NCI-H2171 treated with DMSO at 0.1 percent for 48 hours (cell line): Measurements from ENCODE around the gene CHRND.
A peak's percentile ranks its signal among the peaks of the same experiment; 100 is the strongest.

Experiments used
- DNase-seq: peaks from one replicate; lab custom pipeline; 2025; lab: John Stamatoyannopoulos, UW

CHRND gene

GRCh38 chr2:232504438-232504837 is 21.5 kb upstream of the CHRND start:
- no peak for DNase-seq

DNA sequence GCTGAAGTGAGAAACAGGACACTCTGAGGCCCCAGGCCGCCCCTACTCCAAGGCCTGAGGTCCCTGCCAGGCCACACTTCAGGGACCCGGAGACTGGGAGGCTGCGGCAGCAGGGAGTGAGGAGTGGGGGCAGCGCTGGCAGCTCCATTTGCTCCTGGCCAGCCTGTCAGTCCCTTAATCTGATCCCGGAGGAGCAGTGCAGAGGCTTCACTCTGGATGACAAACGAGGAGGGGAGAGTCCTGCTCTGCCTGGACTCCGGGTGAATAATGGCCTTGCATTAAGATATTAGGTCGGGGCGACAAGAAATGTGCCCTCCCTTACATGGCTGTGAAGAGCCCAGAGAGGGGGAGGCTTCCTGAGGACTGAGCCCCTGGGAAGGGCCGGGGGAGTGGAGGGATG is 20.1 kb upstream of the CHRND start:
- no peak for DNase-seq

- no peak for DNase-seq
These were observed 19.3 kb upstream of the CHRND start for GRCh38 chr2:232506709-232507108.

DNA sequence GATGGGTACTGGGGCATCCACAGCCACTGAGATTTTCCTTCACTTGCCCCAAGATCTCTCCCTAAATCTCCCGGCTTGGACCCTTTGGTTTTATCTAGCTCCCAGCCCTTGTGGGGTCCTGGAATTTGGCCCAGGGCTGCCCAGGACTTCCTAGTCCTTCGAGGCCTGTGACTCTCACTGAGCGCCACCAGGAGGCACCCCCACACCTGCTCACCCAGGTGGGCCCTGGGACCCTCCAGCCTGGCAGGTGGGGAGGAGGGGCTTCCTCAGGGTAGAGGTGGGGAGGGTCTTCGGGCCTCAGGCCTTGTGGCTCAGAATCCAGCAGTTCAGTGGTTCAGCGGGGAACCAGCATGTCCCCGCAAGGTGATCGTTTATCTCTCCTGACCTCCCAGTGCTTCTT is 17.7 kb upstream of the CHRND start:
- no peak for DNase-seq

DNA sequence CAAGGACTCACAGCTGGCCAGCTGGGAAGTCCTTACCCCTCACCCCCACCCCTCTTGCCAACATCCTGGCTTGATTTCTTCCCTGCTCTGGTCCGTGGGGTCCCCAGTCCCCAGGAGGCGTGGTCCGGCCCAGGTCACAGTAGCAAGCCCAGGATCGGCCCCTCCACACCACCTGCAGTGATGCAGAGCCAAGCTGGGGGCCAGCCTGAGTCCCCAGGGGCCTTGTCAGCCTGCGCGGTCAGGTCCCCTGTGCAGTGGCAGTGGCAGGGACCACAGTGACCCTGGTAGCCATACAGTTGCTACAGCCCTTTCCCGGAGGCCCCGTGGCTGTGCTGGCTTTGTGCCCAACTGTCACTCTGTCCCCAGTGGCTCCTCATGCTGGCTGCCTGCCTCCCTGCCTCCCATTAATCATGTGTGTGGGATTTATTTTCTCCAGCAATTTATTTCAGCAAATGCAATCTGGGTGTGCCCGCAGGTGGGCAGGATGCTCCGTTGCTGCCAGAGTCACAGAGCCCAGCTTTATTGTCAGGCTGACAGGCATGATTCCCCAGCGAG is 14.5 kb upstream of the CHRND start:
- DNase-seq = peak; percentile 34

DNA sequence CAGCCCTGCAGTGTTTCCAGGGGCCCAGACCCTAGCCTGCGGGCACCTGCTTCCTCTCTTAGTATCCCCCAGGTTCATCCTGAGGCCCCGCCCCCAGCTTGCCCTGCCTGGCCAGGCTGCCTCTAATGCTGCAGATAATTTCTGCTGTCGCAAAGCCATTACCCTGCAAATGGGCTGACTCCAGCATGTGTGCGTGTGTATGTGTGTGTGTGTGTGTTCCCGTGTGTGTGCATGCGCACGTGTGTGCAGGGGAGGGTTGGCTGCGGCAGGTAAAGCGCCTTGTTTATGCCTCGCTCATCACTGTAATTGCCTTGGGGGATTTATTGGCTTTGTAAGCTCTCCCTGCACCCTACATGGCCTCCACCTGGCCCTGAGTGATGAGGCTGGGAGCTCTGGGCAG is 13.4 kb upstream of the CHRND start:
- no peak for DNase-seq

- no peak for DNase-seq
These were observed 12.6 kb upstream of the CHRND start for GRCh38 chr2:232513353-232513752.

GRCh38 chr2:232515639-232516038 is 10.3 kb upstream of the CHRND start:
- no peak for DNase-seq

GRCh38 chr2:232516551-232516950 is 9.4 kb upstream of the CHRND start:
- DNase-seq = no peak

DNA sequence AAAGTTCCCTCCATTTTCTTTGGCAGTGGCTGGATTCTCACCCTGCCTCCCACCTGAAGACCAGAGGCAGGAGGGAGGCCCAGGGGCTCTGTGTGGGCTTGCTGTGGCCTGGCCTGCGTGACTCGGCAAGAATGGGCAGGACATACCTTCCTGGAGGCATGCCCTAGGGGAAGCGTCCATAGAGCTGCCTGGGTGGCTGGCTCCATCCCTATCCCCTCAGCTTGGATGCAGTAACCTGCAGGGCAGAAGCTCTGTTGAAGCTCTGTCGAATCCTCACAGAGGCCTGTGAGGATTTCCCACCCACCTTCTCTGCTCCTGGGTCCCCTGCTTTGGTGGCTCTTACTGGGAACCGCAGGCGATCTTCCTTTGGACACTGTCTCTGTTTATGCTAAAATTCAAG is 7.1 kb upstream of the CHRND start:
- DNase-seq = no peak

GRCh38 chr2:232519581-232520438 is 6.2 kb upstream of the CHRND start, which contains the start of gene PRSS56:
TSS of gene PRSS56 (plus strand) at chr2:232520388. CDS start at chr2:232520599, 211 bp downstream.
- no peak for DNase-seq

GRCh38 chr2:232520489-232520888 is 5.5 kb upstream of the CHRND start:
- DNase-seq = no peak

DNA sequence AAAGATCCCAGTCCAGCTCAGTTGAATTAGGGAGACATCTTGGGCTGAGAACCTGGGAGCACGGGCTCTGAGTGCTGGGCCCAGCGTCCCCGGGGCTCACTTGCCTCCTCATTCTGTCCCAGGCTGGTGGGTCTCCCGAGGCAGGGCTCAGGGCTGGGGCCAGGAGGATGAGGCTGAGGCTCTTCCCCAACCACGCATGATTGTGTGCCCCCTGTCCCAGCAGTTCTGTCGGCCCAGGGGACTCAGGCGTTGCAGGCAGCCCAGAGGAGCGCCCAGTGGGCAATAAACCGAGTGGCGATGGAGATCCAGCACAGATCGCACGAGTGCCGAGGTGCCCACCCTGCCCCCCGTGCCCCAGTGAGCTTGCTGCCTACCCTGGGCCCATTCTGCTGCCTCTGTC is 4.9 kb upstream of the CHRND start:
- no peak for DNase-seq

DNA sequence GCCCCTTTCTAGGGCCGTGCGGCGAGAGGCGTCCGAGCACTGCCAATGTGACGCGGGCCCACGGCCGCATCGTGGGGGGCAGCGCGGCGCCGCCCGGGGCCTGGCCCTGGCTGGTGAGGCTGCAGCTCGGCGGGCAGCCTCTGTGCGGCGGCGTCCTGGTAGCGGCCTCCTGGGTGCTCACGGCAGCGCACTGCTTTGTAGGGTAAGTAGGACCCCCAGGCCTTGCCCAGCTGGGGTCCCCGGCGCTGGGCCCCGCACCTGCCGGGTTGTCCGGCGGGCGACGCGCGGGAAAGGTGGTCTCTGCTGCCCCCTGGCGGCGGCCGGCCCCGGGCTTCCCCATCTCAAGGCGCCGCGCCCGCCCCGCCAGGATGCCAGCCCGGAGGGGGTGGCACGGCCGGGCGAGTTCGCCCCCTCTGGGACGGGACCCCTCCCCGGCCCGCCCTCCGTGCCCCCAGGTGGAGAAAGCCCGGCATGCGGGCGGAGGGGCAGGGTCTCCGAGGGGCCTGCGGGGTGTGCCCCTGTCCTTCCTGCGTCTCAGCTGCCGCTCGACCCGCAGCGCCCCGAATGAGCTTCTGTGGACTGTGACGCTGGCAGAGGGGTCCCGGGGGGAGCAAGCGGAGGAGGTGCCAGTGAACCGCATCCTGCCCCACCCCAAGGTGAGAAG is 3.9 kb upstream of the CHRND start:
- DNase-seq = no peak

- DNase-seq = no peak
These were observed 3.1 kb upstream of the CHRND start for GRCh38 chr2:232522623-232523401.

DNA sequence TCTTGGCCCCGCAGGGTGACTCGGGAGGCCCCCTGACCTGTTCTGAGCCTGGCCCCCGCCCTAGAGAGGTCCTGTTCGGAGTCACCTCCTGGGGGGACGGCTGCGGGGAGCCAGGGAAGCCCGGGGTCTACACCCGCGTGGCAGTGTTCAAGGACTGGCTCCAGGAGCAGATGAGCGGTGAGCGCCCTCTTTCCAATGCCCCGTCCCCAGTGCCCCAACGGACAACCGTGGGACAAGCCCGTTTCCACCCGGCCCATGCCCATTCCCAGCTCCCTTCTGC is 2.6 kb upstream of the CHRND start:
- no peak for DNase-seq

GRCh38 chr2:232523682-232524597 is 2.0 kb upstream of the CHRND start:
- DNase-seq = peak; percentile 28

- no peak for DNase-seq
These were observed 1.2 kb upstream of the CHRND start for GRCh38 chr2:232524771-232525170.

DNA sequence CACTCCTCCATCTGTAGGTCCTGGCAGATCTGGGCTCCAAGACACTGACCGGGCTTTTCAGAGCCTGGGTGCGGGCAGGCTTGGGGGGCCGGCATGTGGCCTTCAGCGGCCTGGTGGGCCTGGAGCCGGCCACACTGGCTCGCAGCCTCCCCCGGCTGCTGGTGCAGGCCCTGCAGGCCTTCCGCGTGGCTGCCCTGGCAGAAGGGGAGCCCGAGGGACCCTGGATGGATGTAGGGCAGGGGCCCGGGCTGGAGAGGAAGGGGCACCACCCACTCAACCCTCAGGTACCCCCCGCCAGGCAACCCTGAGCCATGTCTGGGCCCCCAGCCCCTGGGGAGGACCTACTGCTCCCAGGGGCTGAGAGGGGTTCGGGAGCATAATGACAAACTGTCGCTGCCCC is 761 bp upstream of the CHRND start:
- no peak for DNase-seq

DNA sequence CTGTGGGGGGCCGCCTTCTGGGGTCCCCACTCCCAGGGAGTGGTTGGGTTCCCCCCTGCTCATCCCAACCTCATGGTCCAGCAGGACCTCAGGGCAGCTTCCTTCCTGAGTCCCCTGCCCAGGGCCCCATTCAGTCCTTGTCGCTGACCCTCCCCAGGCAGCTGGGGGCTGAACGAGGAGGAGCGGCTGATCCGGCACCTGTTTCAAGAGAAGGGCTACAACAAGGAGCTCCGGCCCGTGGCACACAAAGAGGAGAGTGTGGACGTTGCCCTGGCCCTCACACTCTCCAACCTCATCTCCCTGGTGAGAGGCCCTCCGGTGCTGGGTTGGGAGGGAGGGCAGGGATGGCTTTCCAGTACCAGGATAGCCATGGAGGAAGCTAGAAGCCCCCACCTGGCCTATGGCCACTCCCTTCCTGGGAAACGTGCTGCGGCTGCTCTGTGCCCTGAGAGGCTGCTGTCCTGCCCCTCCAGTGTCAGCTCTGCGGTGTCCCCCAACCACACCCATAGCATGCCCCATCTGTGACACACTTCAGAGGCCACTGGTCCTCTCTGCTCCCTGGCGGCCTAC is 497 bp downstream of the CHRND start:
- no peak for DNase-seq

DNA sequence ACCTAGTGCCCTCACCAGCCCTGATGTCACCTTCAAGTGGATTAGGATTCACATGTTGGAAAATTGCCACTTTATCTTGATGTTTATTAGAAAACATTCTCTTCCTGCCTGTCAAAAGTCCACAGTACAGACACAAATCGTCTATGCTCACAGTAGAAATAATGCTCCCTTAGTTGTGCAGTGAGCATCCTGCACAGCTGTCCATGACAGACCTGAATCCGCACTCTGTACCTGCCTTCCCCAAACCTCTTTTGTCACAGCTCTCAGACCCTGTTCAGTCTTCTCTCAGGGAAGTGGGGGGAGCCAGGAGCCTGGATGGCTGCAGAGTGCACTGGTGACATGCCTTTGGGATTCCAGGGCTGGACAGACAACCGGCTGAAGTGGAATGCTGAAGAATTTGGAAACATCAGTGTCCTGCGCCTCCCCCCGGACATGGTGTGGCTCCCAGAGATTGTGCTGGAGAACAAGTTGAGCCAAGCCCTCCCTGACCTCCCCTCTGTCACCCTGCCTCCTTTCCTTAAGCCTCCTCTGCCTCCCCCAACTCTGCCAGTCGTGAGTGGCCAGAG is 2.0 kb downstream of the CHRND start:
- DNase-seq = no peak
